Smooth muscle cell (in vitro differentiated cells): ENCODE results near the gene CD3G. TPM values are rescaled to one million over a fixed set of nuclear protein-coding genes. Genes with fewer than 3 reads are reported as not detected.

Experiments
- DNase-seq: peaks from one replicate; lab custom pipeline; 2025; ENCODE audit not compliant: unreplicated experiment; lab: John Stamatoyannopoulos, UW
- H2AFZ ChIP-seq: fragments of 200-600 bp; sonication (generic); 2 replicates; pipeline ENCODE4 v1.6.0; 2016; ENCODE audit warnings: antibody characterized with exemption, low read depth, mild to moderate bottlenecking
- H3F3A ChIP-seq: fragments of 200-600 bp; sonication (generic); 2 replicates; pipeline ENCODE4 v1.6.0; 2017; ENCODE audit warnings: antibody characterized with exemption, low read depth
- H3K27ac ChIP-seq: fragments of 200-600 bp; sonication (generic); 2 replicates; pipeline ENCODE4 v1.5.1; 2016; ENCODE audit warnings: low read depth, mild to moderate bottlenecking
- H3K27me3 ChIP-seq: fragments of 200-600 bp; sonication (generic); 2 replicates; pipeline ENCODE4 v1.6.1; 2016; ENCODE audit warnings: low read depth, mild to moderate bottlenecking
- H3K36me3 ChIP-seq: fragments of 200-600 bp; sonication (generic); 2 replicates; pipeline ENCODE4 v1.5.1; 2016; ENCODE audit warnings: low read depth
- H3K4me1 ChIP-seq: fragments of 200-600 bp; sonication (generic); 2 replicates; pipeline ENCODE4 v1.5.1; 2016; ENCODE audit warnings: low read depth
- H3K4me2 ChIP-seq: fragments of 200-600 bp; sonication (generic); 2 replicates; pipeline ENCODE4 v1.6.0; 2016; ENCODE audit warnings: mild to moderate bottlenecking
- H3K4me3 ChIP-seq: fragments of 200-600 bp; sonication (generic); 2 replicates; pipeline ENCODE4 v1.5.1; 2016; ENCODE audit warnings: mild to moderate bottlenecking
- H3K79me2 ChIP-seq: fragments of 200-600 bp; sonication (generic); 2 replicates; pipeline ENCODE4 v1.6.0; 2016; ENCODE audit warnings: low read depth, mild to moderate bottlenecking
- H3K9ac ChIP-seq: fragments of 200-600 bp; sonication (generic); 2 replicates; pipeline ENCODE4 v1.6.0; 2016; ENCODE audit warnings: low read depth
- H3K9me3 ChIP-seq: fragments of 200-600 bp; sonication (generic); replicated peaks from 2 replicates; pipeline ENCODE4 v1.5.1; 2016; ENCODE audit warnings: low read depth
- H4K20me1 ChIP-seq: fragments of 200-600 bp; sonication (generic); 2 replicates; pipeline ENCODE4 v1.6.0; 2016; ENCODE audit warnings: low read depth
- CTCF ChIP-seq: fragments of 200-600 bp; sonication (generic); IDR thresholded peaks from 2 replicates; pipeline ENCODE4 v1.5.1; 2017; ENCODE audit warnings: borderline replicate concordance, mild to moderate bottlenecking, antibody characterized with exemption; ENCODE audit not compliant: insufficient read depth, poor library complexity, severe bottlenecking
- WGBS: methylation state at CpG from one replicate; pipeline ENCODE4 v1.1.7; 2016; ENCODE audit warnings: low lambda C conversion rate; 5-methylcytosine and 5-hydroxymethylcytosine counted together
- polyA plus RNA-seq: library from polyadenylated mRNA; unstranded; fragments of >200 nt; fragmentation: Nextera tagmentation; extraction: Ambion mirVana; gene quantifications from 2 replicates; pipeline ENCODE4 v1.2.1, GENCODE V29; 2016
- total RNA-seq: library from RNA; depleted of rRNA; stranded (reverse); fragments of >200 nt; gene quantifications from 2 replicates; pipeline ENCODE4 v1.2.3, GENCODE V29; 2014

Gene CD3G
- total and polyA plus RNA-seq, 2 experiments from 2014 or later: not detected

- 57% methylated on average over 8 of the region's 8 CpGs for whole genome bisulfite sequencing
Observed at GRCh38 chr11:118301600-118302195, 42.4 kb upstream of the CD3G start.

GRCh38 chr11:118304227-118304567 is 39.9 kb upstream of the CD3G start:
- H3K36me3 ChIP-seq: no peaks in the 10 kb centered on the region
- H3K27ac ChIP-seq: no peak overlapping the region
- H3F3A ChIP-seq: no peaks in the 10 kb centered on the region
- no peaks in the 10 kb centered on the region for H4K20me1 ChIP-seq
- H3K4me1 ChIP-seq: no peaks in the 10 kb centered on the region
- H3K4me2 ChIP-seq: no peak overlapping the region
- no peaks in the 10 kb centered on the region for H3K9me3 ChIP-seq
- H3K79me2 ChIP-seq: no peaks in the 10 kb centered on the region
- H3K9ac ChIP-seq: no peak overlapping the region
- 96% methylated on average over 1 of the region's 1 CpG for WGBS
- peaks cover 44% of the 10 kb centered on the region for H3K27me3 ChIP-seq
- H3K4me3 ChIP-seq: no peak overlapping the region
- no peak for DNase-seq
- H2AFZ ChIP-seq: no peak overlapping the region
- no peak for TF ChIP-seq CTCF

More at GRCh38 chr11:118301600-118302195, 42.4 kb upstream of the CD3G start:
- no peak for TF ChIP-seq CTCF
- H3F3A ChIP-seq: no peaks in the 10 kb centered on the region
- no peak for DNase-seq
- H3K36me3 ChIP-seq: no peaks in the 10 kb centered on the region
- H3K27ac ChIP-seq: no peak overlapping the region
- H3K79me2 ChIP-seq: no peaks in the 10 kb centered on the region
- H3K4me1 ChIP-seq: no peaks in the 10 kb centered on the region
- no peaks in the 10 kb centered on the region for H4K20me1 ChIP-seq
- H3K4me2 ChIP-seq: no peak overlapping the region
- no peak overlapping the region for H2AFZ ChIP-seq
- H3K9me3 ChIP-seq: no peaks in the 10 kb centered on the region
- H3K4me3 ChIP-seq: no peak overlapping the region
- no peak overlapping the region for H3K9ac ChIP-seq
- peaks cover 44% of the 10 kb centered on the region for H3K27me3 ChIP-seq

GRCh38 chr11:118304568-118305248 is 39.4 kb upstream of the CD3G start, which contains the start of gene CD3E:
Gene CD3E (plus strand): TSS chr11:118304730. CDS start chr11:118304953, 223 bp downstream.
- H4K20me1 ChIP-seq: no peaks in the 10 kb centered on the region
- H3K27ac ChIP-seq: no peak within 1 kb of the TSS
- no peak within 1 kb of the TSS for H3K9ac ChIP-seq
- H3K9me3 ChIP-seq: no peaks in the 10 kb centered on the region
- DNase-seq: no peak
- no peak for TF ChIP-seq CTCF
- H2AFZ ChIP-seq: no peak within 1 kb of the TSS
- H3K4me1 ChIP-seq: no peaks in the 10 kb centered on the region
- H3F3A ChIP-seq: no peaks in the 10 kb centered on the region
- H3K4me2 ChIP-seq: no peak within 1 kb of the TSS
- no peaks in the 10 kb centered on the region for H3K79me2 ChIP-seq
- H3K36me3 ChIP-seq: no peaks in the 10 kb centered on the region
- H3K27me3 ChIP-seq: peaks cover 41% of the 10 kb centered on the region
- 90% methylated on average over 8 of the region's 8 CpGs for WGBS
- no peak within 1 kb of the TSS for H3K4me3 ChIP-seq
